Activated T-cell treated with anti-CD3 and anti-CD28 coated beads, Interleukin-2, amount 50 U/mL, for 24 hours (primary cell): Measurements from ENCODE around the gene FBXL2.

ENCODE experiments used
- DNase-seq: peaks from one replicate; pipeline ENCODE4 v3.0.0-alpha.2; 2020
- H3K27ac Mint-ChIP-seq: 2 replicates; pipeline ENCODE4 v1.8.0; 2020; ENCODE audit warnings: mild to moderate bottlenecking, mixed read lengths
- H3K27me3 Mint-ChIP-seq: 2 replicates; pipeline ENCODE4 v1.8.0; 2020; ENCODE audit warnings: mixed read lengths
- H3K36me3 Mint-ChIP-seq: 2 replicates; pipeline ENCODE4 v1.8.0; 2020; ENCODE audit warnings: low read depth, mixed read lengths
- H3K4me1 Mint-ChIP-seq: 2 replicates; pipeline ENCODE4 v1.8.0; 2020; ENCODE audit warnings: low read depth, mixed read lengths
- H3K4me3 Mint-ChIP-seq: 2 replicates; pipeline ENCODE4 v1.8.0; 2020; ENCODE audit warnings: mild to moderate bottlenecking, moderate library complexity, mixed read lengths
- H3K9me3 Mint-ChIP-seq: 2 replicates; pipeline ENCODE4 v1.8.0; 2020; ENCODE audit warnings: mixed read lengths

FBXL2 gene

DNA sequence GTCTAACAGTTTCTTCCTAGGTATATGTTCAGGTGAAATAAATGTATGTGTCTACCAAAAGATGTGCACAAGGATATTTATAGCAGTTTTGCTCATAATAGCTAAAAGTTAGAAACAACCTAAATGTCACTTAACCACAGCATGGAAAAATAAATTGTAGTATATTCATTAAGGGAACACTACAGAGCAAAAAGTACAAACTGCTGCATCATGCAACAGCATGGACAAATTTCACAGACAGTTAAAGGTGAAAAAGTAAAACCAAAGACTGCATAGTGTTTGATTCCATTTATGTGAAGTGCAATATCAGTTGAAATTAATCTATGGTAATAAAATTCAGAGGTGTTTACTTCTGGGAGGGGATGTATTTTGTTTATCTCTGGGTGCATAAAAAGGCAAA lies 62.5 kb downstream of the FBXL2 start:
- H3K27ac Mint-ChIP-seq, result no peak overlapping the region
- no peaks in the 10 kb centered on the region for H3K4me1 Mint-ChIP-seq
- H3K36me3 Mint-ChIP-seq, result no peaks in the 10 kb centered on the region
- H3K9me3 Mint-ChIP-seq, result no peaks in the 10 kb centered on the region
- H3K4me3 Mint-ChIP-seq, result no peak overlapping the region
- H3K27me3 Mint-ChIP-seq, result no peaks in the 10 kb centered on the region
- DNase-seq, result no peak

DNA sequence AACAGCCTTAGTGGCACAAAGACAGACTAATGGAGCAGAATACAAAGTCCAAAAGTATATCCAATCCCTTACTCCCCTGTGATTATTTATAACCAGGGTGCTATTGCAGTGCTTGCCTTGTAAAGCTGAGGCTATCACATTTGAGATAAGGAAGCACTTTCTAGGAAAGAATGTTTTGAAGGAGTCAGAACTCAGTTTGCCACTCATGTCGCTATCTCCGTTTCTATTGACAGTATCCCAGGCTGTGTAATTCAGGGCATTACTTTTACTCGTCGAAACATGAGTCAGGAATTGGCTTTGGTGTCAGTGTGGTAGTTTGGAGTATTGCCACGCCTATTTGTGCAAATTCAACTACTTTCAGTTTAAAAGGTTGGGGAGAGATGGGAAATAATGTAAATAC lies 78.4 kb downstream of the FBXL2 start:
- H3K27ac Mint-ChIP-seq, result no peak overlapping the region
- H3K9me3 Mint-ChIP-seq, result no peaks in the 10 kb centered on the region
- H3K36me3 Mint-ChIP-seq, result no peaks in the 10 kb centered on the region
- no peak for DNase-seq
- H3K27me3 Mint-ChIP-seq, result peaks cover 14% of the 10 kb centered on the region
- no peaks in the 10 kb centered on the region for H3K4me1 Mint-ChIP-seq
- H3K4me3 Mint-ChIP-seq, result no peak overlapping the region

DNA sequence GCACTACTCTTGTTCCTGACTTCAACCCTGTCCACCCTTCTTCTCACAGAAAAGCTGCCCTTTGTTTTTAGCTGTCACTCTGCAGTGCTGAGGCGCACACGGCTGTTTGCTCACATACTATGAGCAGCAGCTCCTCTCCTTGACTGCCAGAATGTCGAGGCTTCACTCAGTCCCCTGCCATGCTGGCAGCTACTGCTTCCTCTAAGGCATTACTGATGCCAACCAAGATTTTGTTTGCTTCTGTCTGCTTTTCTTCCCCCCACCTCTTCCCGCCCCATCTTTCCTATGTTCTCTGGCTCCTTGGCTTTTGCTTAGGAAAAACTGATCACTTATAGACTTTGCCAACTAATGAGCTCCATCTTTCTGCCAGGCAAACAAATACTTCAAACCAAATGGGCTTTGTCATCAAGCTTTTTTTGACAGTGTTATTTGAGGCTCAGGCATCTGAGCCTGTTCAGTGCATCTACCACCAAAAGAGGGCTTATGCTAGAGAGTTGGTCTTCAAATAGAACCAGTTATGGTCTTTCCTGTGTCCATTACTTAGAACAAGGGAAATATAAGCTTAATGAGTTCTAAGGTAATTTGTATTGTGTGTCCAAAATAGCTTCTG lies 81.0 kb downstream of the FBXL2 start:
- Mint-ChIP-seq H3K4me1 (no peaks in the 10 kb centered on the region), H3K27ac (no peak overlapping the region), H3K9me3 (no peaks in the 10 kb centered on the region), H3K36me3 (no peaks in the 10 kb centered on the region), H3K4me3 (no peak overlapping the region), H3K27me3 (peaks cover 16% of the 10 kb centered on the region)
- DNase-seq, result no peak

DNA sequence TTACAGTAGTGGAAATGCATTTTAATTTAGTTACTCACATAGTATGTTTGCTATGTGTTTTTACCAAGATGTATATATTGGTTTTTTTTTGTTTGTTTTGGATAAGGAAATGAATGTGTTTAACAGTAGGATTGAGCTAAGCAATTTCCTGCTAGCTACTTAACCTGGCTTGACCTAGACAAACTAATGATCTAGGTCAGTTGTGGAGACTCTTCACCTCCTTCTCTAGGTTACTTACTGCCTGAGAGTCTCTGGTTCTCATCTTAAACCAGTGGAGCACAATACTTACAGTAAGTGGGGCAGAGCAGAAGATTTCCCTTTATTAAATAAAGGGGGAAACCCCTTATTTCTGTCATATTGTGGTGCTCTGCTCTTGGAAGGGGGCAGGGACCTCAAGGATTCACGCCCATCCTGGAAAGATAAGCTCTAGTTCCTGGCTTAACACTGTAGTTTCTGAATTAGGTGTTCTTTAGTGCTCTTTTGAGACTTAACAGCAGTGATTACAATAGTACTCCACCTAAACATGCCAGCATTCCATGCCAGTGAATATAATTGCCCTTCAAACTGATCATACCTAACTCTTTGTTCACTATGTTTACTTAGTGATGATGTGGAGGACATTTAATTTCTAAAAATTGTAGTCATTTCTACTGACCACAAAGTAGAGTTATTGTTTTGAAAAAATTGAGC lies 83.0 kb downstream of the FBXL2 start:
- H3K9me3 Mint-ChIP-seq, result no peaks in the 10 kb centered on the region
- no peaks in the 10 kb centered on the region for H3K4me1 Mint-ChIP-seq
- no peak overlapping the region for H3K27ac Mint-ChIP-seq
- no peak overlapping the region for H3K4me3 Mint-ChIP-seq
- H3K27me3 Mint-ChIP-seq, result peaks cover 16% of the 10 kb centered on the region
- DNase-seq, result no peak
- H3K36me3 Mint-ChIP-seq, result no peaks in the 10 kb centered on the region

DNA sequence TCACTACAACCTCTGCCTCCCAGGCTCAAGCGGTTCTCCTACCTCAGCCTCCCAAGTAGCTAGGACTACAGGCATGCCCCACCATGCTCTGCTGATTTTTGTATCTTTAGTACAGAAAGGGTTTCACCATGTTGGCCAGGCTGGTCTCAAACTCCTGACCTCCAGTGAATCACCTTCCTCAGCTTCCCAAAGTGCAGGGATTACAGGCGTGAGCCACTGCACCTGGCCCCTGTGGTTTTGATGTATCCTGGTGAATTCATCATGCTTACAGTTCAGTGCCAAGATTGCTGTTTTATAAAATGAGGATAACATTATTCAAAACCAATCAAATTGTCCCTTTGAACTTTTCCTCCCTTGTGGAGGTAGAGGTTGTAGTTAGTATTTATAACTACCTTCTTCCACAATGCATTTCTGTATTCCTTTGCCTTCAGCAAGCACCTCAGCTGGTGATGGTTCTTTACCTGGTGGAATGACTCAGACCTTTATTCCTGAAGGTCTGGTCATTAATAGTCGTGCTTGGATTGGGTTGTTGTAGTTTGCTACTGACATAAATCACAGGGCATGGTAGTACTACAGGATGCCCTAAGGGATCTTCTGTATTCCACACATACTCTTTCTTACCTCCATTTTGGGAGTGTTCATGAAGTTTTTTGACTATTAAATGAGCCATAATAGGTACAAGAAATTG lies 86.0 kb downstream of the FBXL2 start:
- H3K4me1 Mint-ChIP-seq, result no peaks in the 10 kb centered on the region
- H3K27ac Mint-ChIP-seq, result no peak overlapping the region
- no peaks in the 10 kb centered on the region for H3K9me3 Mint-ChIP-seq

DNA sequence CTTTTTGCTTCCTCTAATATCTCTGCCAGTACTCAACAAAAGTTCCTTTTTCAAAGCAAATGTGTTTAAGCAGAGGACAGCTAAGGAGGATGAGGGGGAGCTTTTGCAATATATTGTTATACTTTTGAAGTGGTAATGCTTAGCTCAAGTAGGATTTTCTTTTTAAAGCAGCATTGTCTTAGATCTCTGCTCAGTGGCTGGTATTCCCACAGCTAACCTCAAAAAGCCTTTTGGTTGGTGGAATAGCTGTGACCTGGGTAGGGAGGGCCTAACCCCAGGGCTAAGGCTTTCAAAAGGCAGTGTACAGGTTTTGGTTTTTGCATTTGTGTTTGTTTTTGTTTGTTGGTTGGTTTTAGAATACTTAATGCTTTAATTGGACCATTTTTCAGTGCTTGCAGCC lies 86.8 kb downstream of the FBXL2 start:
- H3K4me1 Mint-ChIP-seq, result no peaks in the 10 kb centered on the region
- no peak for DNase-seq
- H3K27ac Mint-ChIP-seq, result no peak overlapping the region
- H3K9me3 Mint-ChIP-seq, result no peaks in the 10 kb centered on the region
- H3K36me3 Mint-ChIP-seq, result no peaks in the 10 kb centered on the region
- H3K4me3 Mint-ChIP-seq, result no peak overlapping the region
- H3K27me3 Mint-ChIP-seq, result peaks cover 11% of the 10 kb centered on the region

More for the DNA sequence above, 86.0 kb downstream of the FBXL2 start:
- Mint-ChIP-seq H3K4me3 (no peak overlapping the region), H3K36me3 (no peaks in the 10 kb centered on the region), H3K27me3 (peaks cover 11% of the 10 kb centered on the region)
- DNase-seq, result no peak

DNA sequence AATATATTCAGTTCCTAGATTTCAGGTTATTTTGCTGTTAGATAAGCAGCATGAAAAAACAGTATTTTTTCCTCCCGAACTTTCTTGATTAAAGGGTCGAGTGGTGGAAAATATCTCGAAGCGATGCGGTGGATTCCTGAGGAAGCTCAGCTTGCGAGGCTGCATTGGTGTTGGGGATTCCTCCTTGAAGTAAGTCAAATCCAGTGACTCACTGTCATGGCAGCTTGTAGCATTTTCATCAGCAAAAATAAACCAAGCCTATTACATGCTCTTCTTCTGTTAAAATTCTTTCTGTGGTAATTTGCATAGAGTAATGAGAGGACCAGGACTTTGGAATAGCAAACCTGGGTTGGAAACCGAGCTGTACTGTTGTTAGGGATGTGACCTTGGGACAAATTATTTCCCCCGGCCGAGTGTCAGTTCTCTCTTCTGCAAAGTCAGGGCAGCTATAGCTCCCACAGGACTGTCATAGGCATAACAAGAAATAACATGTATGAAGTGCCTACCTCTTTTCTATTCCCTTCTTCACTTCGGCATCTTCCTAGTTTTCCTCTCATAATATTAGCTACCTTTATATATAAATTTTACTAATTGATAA lies 87.4 kb downstream of the FBXL2 start:
- no peaks in the 10 kb centered on the region for H3K36me3 Mint-ChIP-seq
- no peak for DNase-seq
- no peak overlapping the region for H3K27ac Mint-ChIP-seq
- H3K4me1 Mint-ChIP-seq, result no peaks in the 10 kb centered on the region
- peaks cover 9% of the 10 kb centered on the region for H3K27me3 Mint-ChIP-seq
- no peak overlapping the region for H3K4me3 Mint-ChIP-seq
- no peaks in the 10 kb centered on the region for H3K9me3 Mint-ChIP-seq

DNA sequence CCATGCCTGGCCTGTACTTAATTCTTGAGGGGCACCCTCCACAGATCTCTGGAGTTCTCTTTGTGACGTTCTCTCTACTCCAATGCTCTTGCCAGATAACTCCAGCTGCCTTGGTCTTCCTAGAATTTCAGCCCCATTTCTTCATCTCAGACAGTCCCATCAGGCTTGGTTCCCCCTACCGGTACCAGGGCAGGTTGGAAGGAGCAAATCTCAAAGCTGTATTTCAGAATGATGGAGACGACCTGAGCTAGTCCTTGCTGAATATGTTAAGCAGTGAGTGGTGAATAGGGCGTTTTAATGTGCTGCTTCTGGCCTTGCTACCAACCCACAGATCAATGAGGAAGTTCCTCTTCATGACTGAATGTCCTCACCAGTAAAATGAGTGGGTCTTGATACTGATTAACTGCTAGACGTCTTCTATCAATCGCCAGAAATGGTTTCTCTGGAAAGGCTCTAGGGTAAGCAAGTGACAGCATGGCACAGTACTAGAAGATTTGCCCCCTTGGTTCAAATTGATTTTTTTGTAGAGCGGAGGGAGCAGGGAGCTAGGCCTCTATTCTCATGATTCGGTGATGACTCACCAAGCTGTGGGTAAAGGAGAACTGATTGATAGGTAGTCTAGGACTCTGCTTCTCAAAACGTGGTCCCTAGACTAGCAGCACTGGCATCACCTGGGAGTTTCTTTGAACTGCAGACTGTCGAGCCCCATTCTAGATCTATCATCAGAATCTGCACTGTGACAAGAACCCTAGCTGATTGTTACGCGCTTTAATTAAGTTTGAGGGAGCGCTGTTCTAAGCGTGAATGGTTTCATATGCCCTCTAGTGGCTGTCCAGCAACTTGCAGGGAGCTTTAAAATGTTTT lies 95.2 kb downstream of the FBXL2 start:
- Mint-ChIP-seq H3K27ac (no peak overlapping the region), H3K4me3 (no peak overlapping the region), H3K9me3 (no peaks in the 10 kb centered on the region), H3K27me3 (peaks cover 12% of the 10 kb centered on the region), H3K4me1 (peaks cover 10% of the 10 kb centered on the region), H3K36me3 (no peaks in the 10 kb centered on the region)
- peak; percentile 58 for DNase-seq

DNA sequence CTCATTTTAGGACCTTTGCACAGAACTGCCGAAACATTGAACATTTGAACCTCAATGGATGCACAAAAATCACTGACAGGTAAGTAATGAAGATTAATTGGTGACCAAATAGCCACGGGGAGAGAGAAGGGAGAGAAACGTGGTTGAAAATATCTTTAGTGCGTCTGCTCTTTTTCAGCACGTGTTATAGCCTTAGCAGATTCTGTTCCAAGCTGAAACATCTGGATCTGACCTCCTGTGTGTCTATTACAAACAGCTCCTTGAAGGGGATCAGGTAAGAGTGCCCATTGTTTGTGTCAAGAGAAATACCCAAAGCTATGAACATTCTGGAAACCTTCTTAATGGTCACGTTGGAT lies 95.8 kb downstream of the FBXL2 start:
- Mint-ChIP-seq H3K4me1 (peaks cover 10% of the 10 kb centered on the region), H3K27me3 (peaks cover 12% of the 10 kb centered on the region), H3K9me3 (no peaks in the 10 kb centered on the region), H3K36me3 (no peaks in the 10 kb centered on the region), H3K27ac (no peak overlapping the region), H3K4me3 (no peak overlapping the region)
- no peak for DNase-seq

DNA sequence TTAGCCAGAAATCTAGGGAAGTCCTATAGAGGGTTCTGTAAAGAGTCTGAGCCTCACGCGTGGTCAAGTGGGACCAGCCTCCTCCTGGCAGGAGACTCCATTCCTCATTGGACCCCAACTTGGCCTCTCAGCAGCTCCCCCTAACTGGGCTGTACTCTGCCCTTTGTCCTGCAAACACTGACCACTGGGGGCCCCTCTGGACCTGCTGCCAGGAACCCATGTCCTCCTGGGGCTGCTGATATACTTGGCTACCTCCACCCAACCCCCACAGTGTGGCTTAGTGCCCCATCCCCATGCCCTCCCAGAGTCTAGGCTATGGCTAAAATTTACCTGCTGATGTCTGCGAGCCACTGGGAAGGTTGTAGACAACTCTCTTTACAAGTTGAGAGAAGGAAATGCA lies 100.2 kb downstream of the FBXL2 start:
- Mint-ChIP-seq H3K27me3 (peaks cover 3% of the 10 kb centered on the region), H3K4me3 (no peak overlapping the region), H3K36me3 (no peaks in the 10 kb centered on the region), H3K9me3 (no peaks in the 10 kb centered on the region), H3K27ac (no peak overlapping the region), H3K4me1 (peaks cover 7% of the 10 kb centered on the region)
- DNase-seq, result no peak

DNA sequence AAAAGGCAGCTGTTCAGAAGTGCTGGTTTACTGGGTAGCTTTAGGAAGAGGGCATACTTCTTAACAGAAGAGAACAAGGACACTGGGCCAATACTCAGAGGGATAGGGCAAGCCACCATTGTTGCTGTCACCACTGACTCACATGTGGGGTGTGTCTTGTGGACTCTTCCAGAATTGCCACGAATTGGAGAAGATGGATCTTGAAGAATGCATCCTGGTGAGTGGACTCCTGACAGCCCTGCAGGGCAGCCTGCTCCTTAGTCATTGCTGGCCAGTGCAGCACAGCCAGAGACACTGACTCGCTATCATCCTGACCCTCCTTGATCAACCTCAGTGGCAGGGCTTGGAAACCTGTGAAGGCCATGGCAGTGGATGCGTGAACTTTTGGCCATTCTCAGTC lies 100.7 kb downstream of the FBXL2 start:
- Mint-ChIP-seq H3K4me1 (peaks cover 3% of the 10 kb centered on the region), H3K27ac (no peak overlapping the region), H3K27me3 (peaks cover 3% of the 10 kb centered on the region), H3K9me3 (no peaks in the 10 kb centered on the region), H3K36me3 (no peaks in the 10 kb centered on the region), H3K4me3 (no peak overlapping the region)
- no peak for DNase-seq

DNA sequence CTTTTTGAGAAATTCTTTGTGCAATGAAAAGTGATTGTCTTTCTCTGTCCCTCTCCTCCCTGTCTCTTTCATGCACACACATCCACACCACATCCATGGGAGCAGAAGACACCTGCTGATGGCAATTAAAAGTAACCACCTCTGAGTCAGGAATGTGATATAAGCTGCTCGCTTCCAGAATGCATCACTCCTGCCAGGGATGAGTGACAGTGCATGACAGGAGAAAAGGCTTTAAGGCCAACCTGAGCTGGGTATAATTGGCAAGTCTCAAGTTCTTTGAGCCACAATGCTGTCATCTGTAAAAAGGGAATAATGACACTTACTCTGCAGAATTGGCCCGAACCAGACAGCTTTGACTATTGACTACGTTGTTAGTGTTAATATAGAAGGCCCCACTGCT lies 103.4 kb downstream of the FBXL2 start:
- H3K4me3 Mint-ChIP-seq, result no peak overlapping the region
- H3K9me3 Mint-ChIP-seq, result no peaks in the 10 kb centered on the region
- no peak overlapping the region for H3K27ac Mint-ChIP-seq
- no peak for DNase-seq
- H3K36me3 Mint-ChIP-seq, result peaks cover 9% of the 10 kb centered on the region
- peaks cover 9% of the 10 kb centered on the region for H3K4me1 Mint-ChIP-seq
- H3K27me3 Mint-ChIP-seq, result no peaks in the 10 kb centered on the region

DNA sequence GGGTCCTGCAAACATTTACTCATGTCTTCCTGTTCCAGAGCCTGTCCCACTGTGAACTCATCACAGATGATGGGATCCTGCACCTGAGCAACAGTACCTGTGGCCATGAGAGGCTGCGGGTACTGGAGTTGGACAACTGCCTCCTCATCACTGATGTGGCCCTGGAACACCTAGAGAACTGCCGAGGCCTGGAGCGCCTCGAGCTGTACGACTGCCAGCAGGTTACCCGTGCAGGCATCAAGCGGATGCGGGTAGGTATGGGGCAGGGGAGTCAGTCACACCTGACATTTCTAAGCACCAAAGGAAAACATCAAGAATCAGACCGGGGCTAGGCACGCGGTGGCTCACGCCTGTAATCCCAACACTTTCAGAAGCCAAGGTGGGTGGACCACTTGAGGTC lies 106.7 kb downstream of the FBXL2 start:
- Mint-ChIP-seq H3K4me3 (no peak overlapping the region), H3K36me3 (peaks cover 40% of the 10 kb centered on the region), H3K9me3 (no peaks in the 10 kb centered on the region), H3K27me3 (no peaks in the 10 kb centered on the region), H3K4me1 (peaks cover 19% of the 10 kb centered on the region), H3K27ac (peak overlapping the region; percentile 44)
- DNase-seq, result no peak

DNA sequence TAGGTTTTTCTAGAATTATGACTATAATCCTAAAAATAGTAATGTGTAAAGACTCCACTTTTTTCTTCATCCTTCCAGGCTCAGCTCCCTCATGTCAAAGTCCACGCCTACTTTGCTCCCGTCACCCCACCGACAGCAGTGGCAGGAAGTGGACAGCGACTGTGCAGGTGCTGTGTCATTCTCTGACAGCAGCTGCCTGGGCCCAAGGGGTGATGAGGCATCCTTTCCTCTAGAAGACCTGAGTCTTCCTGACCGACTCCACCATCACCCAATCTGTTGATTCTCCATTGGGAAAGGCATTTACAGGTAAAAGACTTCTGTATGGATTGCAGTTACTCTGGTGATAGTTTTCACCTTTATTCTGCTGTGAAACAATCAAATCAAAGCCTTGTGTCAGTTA lies 108.2 kb downstream of the FBXL2 start:
- Mint-ChIP-seq H3K9me3 (no peaks in the 10 kb centered on the region), H3K4me3 (no peak overlapping the region), H3K36me3 (peaks cover 53% of the 10 kb centered on the region), H3K27ac (peak overlapping the region; percentile 84), H3K27me3 (no peaks in the 10 kb centered on the region), H3K4me1 (peaks cover 19% of the 10 kb centered on the region)
- DNase-seq, result peak; percentile 52
